Measurements from ENCODE around the gene PIP4K2A.
A peak's percentile ranks its signal among the peaks of the same experiment; 100 is the strongest.
"Not testable (repeated sequence)": the region's sequence is repeated elsewhere in the genome, so short reads cannot be mapped to it uniquely, and the experiment has no call there.

Gene PIP4K2A

DNA sequence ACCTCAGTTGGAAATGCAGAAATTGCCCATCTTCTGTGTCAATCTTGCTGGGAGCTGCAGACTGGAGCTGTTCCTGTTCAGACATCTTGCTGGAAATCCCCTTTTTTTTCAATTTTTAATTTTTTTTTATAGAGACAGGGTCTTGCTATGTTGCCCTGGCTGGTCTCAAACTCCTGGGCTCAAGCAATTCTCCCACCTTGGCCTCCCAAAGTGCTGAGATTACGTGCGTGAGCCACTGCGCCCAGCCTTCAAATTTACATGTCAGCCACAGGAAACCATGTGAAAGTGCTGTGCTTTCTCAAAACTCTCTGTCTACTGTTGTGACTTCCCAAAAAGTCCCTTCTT lies 200.0 kb downstream of the PIP4K2A start:
- not testable (repeated sequence) for DNase-seq (ENCODE audit: low spot score)

DNA sequence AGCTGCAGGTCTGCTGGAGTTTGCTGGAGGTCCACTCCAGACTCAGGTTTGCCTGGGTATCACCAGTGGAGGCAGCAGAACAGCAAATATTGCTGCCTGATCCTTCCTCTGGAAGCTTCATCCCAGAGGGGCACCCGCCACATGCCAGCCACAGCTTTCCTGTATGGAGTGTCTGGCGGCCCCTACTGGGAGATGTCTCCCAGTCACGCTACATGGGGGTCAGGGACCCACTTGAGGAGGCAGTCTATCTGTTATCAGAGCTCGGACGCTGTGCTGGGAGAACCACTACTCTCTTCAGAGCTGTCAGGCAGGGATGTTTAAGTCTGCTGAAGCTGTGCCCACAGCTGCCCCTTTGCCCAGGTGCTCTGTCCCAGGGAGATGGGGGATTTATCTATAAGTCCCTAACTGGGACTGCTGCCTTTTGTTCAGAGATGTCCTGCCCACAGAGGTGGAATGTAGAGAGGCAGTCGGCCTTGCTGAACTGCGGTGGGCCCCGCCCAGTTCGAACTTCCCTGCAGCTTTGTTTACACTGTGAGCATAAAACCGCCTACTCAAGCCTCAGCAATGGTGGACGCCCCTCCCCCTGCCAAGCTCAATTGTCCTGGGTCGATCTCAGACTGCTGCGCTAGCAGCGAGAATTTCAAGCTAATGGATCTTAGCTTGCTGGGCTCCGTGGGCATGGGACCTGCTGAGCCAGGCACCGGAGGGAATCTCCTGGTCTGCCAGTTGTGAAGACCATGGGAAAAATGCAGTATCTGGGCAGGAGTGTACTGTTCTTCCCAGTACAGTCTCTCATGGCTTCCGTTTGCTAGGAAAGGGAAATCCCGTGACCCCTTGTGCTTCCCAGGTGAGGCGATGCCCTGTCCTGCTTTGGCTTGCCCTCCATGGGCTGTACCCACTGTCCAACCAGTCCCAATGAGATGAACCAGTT lies 200.6 kb downstream of the PIP4K2A start:
- peak; percentile 84 for DNase-seq (ENCODE audit: low spot score)

DNA sequence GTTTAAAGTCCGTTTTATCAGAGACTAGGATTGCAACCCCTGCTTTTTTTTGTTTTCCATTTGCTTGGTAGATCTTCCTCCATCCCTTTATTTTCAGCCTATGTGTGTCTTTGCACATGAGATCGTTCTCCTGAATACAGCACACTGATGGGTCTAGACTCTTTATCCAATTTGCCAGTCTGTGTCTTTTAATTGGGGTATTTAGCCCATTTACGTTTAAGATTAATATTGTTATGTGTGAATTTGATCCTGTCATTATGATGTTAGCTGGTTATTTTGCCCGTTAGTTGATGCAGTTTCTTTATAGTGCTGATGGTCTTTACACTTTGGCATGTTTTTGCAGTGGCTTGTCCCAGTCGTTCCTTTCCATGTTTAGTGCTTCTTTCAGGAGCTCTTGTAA lies 202.4 kb downstream of the PIP4K2A start:
- DNase-seq (ENCODE audit: low spot score) = not testable (repeated sequence)

- not testable (repeated sequence) for DNase-seq (ENCODE audit: low spot score)
These were observed 206.2 kb downstream of the PIP4K2A start for GRCh38 chr10:22508214-22508613.

DNA sequence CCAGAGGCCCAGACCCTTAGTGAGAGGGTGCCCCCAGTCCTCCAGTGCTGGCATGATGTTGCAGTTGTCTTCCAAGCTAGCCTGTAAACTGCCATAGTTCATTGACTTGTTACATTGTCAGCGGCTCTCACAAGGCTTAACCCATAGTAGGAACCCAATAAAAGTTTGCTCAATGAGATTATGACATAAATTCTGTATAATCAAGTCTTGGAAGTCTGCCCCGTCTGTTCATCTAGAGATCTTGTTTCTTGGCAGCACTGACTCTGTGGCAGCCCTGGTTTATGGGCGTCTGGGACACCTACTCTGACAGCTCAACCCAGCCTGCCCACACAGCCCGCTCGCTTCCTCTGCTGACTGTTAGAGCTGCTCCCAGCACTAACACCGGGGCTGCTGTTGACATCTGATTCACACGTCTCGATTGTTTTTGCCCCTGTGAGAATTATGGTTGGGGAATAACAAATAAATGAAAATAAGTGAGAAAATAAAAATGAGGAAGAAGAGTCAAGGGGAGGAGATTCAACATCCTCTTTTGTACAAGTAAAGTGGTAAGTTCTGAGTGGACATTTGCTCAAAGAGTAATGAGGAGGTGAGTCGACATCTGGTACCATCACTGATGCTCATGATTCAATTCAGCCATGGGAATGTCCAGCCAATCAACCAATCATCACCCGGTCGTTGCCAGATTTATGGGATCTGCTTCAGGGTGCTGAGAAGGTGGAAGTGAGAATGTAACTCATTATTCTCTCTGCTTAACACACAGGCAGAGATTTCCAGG lies 208.3 kb downstream of the PIP4K2A start:
- no peak for DNase-seq (ENCODE audit: low spot score)

- no peak for DNase-seq (ENCODE audit: low spot score)
These were observed 209.6 kb downstream of the PIP4K2A start for GRCh38 chr10:22504766-22505165.

DNA sequence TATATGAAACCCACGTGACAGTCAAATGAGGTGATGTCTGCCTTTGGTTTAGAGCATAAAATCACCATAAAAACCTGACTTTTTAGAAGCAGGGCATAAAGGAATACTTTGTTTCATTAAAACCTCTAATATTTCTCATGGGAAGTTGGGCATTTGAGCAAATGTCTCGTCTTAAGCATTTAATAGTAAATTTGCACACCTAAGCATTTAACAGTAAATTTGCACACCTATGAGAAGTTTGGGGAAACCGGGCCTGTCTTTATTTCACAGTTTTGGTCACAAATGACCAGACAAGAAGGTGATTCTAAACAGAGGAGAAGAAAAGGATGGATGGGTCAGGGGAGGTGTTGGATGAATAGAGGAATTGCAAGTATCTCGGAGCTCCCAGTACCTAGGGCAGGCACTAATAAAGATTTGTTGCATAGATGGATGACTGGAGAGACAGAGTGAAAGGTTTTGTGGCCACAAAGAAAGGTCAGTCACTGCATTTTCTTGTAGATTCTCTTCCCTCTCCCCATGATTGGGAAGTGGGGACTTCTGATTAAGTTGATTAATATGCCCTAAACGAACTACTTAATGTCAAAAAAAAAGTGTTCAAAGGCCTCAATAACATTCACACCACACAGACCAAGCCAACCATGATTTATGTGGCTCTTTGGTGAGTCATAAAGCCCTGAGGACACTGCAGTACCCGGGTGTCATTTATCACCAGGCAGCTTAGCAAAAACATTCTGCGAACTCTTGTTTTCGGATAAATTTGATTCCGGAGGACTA lies 210.9 kb downstream of the PIP4K2A start:
- DNase-seq (ENCODE audit: low spot score) = no peak

- no peak for DNase-seq (ENCODE audit: low spot score)
These were observed 212.5 kb downstream of the PIP4K2A start for GRCh38 chr10:22501863-22502262.

- DNase-seq (ENCODE audit: low spot score) = no peak
These were observed 213.0 kb downstream of the PIP4K2A start for GRCh38 chr10:22501413-22501812.

DNA sequence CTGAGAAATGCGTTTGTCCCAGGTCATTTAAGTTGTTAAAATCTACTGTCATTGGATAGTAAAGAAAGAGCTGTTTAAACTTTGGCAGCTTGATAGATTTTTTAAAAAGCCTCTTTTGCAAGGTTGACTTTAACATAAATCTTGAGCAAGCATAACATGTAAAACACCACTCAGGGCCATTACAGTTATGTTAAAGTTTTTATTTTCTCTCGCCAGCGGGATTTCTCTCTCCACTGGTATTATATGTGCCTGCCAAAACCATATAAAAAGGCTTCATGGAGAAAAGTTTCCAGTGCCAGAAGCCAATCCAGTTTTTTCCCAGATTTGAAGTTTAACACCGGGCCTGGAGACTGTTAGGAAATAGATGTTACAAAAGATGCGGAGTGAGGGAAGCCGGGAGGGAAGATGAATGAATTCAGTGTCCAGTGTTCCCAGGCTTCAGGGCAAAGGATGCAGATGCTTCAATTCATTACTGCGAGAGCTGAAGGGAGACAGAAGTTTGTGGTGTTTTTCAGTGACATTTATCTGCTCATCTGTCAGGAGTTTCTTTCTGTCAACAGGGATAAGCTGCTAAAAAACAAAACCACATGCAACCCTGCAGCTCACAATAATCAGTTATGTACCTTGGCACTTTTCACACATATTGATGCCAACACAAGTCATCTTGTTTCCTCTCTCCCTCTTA lies 213.6 kb downstream of the PIP4K2A start:
- no peak for DNase-seq (ENCODE audit: low spot score)

GRCh38 chr10:22499973-22500372 lies 214.4 kb downstream of the PIP4K2A start:
- DNase-seq (ENCODE audit: low spot score) = not testable (repeated sequence)

DNA sequence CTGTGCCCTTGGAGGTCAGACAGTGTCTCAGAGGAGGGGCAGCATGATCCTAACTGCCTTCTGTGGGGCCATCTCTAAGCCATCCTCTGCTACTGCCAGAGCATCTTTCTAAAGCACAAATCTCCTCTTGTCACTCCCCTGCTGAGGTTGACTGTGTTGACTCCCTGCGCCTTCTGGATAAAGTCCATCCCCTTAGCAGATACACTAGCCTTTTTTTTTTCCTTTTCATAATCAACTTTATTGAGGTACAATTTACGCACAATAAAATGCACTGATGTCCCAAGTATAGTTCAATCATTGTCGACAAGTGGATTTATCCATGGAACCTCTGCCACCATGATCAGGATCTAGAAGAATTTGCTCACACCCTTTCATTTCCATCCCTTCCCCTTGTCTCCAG lies 219.0 kb downstream of the PIP4K2A start:
- DNase-seq (ENCODE audit: low spot score) = no peak

DNA sequence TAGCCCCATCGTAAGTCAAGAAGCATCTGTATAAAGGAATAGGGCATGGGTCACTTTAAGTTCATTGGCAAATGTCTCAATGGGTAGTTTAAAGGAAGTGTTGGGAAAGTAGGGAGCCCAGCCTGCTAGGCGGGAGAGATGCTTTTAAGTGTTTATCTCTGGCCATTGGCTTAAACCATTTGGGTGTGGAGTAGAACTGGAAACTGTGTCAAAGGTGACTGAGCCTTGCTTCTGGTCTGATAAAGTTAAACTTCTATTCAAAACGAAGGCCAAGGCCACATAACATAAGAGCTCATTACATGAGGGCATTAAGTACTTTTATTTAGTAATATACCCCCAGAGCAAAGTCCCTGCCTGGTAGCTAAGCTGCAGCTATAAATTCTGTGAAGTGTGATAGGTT lies 220.4 kb downstream of the PIP4K2A start:
- no peak for DNase-seq (ENCODE audit: low spot score)

DNA sequence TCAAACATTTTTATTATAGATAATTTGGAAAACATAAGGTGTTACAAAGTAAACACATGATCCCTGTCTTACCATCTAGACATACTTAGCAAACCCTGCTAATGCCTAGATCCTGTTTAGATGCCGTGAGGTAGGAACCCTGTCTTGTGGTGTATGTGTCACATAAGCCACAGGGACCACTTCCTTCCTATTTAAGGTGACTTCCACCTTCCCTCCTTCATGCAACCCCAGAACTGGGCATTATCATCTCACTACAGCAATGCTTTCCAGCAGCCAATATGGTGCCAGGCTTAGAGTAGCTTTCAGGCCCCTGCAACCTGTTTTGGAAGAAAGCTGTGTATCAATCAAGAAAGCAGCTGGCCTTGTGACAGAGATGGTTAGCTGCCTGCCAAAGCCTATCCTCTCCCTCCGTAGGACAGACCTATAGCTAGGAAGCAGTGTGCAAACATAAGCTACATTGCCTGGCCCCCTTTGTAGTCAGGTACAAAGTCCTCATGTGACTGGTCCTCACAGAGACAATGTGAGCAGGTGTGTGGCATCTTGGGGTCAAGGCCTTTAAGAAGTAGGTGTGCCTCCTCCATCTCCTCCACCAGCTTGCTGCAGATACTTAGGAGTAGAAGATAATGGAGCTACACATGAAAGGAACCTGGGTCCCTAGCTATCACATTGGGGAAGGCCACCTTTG lies 222.3 kb downstream of the PIP4K2A start:
- DNase-seq (ENCODE audit: low spot score) = no peak

GRCh38 chr10:22491480-22491879 lies 222.9 kb downstream of the PIP4K2A start:
- DNase-seq (ENCODE audit: low spot score) = no peak

- DNase-seq (ENCODE audit: low spot score) = no peak
These were observed 224.4 kb downstream of the PIP4K2A start for GRCh38 chr10:22489975-22490374.

GRCh38 chr10:22489467-22489866 lies 224.9 kb downstream of the PIP4K2A start:
- DNase-seq (ENCODE audit: low spot score) = no peak

DNA sequence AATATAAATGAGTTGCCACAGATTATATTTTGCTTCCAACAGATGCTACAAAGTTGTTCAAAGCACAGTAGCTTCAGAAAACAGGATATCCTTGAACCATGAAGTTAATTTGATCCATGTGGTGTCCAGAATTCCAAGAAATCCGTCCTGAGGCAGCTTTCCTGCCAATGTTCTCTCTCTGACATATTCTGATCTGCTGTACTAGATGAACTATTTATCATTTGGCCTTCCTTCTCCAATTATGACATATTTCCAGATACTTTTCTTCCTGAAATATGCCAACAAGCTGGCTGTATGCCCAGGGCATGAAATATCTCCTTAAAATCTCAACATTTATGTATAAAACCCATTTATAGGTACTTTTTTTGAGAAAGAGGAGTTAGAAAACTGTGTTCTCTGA lies 227.9 kb downstream of the PIP4K2A start:
- DNase-seq (ENCODE audit: low spot score) = no peak

Measured in ecto neural progenitor cell (in vitro differentiated cells).